ENCODE measurements around the gene RIN3. TPM values are rescaled to one million over a fixed set of nuclear protein-coding genes. Genes with fewer than 3 reads are reported as not detected.

The RIN3 gene
- total RNA-seq, 1 experiment from 2014 or later: 2.6 TPM

DNA sequence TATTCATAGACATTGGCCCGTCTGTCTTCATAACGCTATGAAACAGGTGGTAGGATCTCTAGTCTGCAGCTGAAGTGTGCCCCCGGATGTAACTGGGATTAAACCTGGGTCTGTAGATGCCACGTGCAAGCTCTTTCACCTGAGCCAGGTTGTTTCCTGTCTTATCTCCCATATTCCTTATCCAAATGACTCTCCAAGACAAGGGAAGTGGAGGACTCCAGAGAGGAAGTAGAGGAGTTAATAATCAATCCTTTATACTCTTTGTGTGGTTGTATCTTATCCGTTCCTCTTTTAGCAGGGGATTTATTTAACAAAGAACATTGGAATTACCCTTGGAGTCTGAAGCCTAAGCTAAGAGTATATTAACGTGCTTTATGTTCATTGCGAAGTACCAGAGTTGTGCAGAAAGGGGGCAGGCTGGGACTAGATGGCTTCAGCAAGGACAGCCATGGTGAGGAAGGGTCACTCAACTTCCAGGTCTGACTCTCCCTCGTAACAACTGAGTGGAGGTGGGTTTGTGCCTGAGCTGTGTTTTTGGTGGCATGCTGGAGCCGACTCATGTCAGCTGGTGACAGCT is 82.8 kb downstream of the RIN3 start:
- in situ Hi-C loops (cut with HindIII; ENCODE audit: low pct_unique_long_range_greater_than_20kb, low sequenced_read_pairs): no loop called here
- no peak for DNase-seq (ENCODE audit: low read depth, low spot score)

DNA sequence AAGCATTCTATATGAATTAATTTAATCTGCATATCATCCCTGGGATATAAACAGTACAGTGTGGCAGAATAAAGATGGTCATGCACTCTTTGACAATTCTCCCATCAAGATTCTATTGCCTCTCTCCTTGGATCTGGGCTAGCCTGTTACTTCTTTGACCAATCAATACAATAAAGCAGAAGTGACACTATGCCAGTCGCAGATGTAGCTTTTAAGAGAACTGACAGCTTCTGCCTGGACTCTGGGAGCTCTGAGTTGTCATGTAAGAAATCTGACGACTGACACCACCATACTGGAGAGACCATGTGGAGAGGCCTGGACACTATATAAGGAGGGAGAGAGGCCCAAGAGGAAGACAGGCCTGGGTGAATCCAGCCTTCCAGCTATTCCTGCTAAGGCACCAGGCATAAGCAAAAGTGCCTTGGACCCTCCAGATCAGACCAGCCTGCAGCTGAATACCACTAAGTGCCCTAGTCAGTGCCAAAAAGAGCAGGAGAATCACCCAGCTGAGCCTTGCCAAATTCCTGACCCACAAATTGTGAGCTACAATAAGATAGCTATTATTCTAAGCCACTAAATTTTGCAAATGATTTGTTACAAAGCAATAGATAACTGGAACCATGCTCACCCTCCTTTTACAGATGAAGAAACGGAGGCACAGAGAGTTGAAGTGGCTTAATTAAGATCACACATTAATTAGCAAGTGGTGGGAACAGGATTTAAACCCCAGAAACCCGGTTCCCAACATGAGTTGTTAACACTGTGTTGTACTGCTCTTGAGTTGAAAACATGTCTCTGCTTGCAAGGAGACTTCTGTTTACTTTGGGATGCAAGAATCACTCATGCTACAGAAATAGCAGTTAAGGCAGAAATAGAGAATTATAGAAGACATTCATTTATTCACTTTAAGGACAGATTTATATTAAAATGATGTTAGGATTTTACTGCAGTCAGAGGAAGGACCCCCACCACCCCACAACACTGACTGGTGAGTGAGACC is 84.6 kb downstream of the RIN3 start:
- in situ Hi-C loops (cut with HindIII; ENCODE audit: low pct_unique_long_range_greater_than_20kb, low sequenced_read_pairs): no loop called here
- DNase-seq (ENCODE audit: low read depth, low spot score): no peak

DNA sequence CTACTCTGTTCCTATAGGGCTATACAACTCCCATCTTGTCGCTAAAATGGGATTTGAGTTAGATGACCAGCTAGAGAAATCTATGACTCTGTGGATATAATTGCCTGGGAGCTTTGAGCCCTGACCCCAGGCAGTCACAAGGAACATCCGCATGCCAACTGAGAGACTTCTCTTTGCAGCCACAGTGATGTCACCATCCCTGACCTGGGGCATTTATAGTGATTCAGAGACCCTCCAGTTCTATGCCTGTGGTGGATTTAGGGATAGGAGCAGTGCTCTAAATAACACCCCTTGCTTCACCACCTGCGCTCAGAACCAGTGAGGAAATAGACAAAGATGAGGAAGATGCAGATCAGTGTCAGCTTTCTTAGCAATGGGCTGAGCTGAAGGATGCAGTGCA is 86.2 kb downstream of the RIN3 start:
- in situ Hi-C loops (cut with HindIII; ENCODE audit: low pct_unique_long_range_greater_than_20kb, low sequenced_read_pairs): no loop called here
- DNase-seq (ENCODE audit: low read depth, low spot score): peak; percentile 42

DNA sequence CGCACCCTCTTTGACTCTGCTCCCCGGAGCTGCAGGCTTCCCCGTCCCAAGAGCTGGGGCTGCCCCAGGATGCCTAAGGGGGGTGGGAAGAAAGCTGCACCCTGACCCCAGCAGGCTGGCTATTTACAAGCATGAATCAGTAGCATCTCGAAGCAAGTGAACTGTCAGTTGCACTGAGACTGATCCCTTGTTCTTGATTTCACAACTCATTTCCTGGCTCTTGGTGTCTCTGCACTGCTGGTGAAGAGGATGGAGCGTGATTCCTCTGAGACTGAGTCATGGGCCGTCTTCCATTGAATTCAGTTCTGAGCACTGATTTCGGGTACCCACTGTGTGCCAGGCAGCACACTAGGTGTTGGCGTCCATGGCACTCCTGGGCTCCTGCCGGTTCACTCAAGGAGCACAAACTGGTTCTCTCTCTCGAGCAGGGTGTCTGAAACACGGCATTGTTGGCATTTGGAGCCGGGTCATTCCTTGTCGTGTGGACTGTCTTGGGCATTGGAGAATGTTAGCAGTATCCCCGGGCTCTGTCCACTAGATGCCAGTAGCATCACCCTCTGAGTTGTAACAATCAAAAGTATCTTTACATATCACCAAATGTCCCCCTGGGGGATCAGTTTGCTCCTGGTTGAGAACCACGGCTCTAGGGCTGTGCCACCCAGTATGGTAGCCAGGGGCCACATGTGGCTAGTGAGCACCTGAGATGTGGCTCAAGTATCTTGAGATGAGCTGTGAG is 86.9 kb downstream of the RIN3 start:
- in situ Hi-C loops (cut with HindIII; ENCODE audit: low pct_unique_long_range_greater_than_20kb, low sequenced_read_pairs): no loop called here
- DNase-seq (ENCODE audit: low read depth, low spot score): peak; percentile 74

DNA sequence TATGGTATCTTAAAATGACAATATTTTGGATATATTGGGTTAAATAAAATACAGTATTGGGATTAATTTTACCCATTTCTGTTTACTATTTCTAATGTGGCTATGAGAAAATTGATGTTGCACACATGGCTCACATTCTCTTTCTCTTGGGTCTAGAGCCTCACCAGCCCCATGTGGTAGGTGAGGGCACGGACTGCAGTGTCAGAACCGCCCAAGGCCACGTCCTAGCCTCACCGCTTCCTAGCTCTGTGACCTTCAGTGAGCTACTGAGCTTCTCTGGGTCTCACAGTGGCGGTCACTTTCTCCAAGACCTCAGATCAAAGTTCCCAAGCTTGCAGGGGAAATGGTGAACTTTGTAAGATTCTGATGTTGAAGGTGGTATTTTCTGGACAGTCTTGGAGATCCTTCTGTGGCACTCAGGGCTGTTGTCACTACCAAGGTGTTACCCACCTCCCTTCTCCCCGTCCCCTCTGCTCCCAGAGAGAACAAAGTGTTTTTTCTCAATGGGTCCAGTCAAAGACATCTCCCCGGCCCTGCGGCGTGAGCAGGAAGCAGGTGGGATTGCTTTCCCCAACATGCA is 87.6 kb downstream of the RIN3 start:
- DNase-seq (ENCODE audit: low read depth, low spot score): no peak
- in situ Hi-C loops (cut with HindIII; ENCODE audit: low pct_unique_long_range_greater_than_20kb, low sequenced_read_pairs): no loop called here

DNA sequence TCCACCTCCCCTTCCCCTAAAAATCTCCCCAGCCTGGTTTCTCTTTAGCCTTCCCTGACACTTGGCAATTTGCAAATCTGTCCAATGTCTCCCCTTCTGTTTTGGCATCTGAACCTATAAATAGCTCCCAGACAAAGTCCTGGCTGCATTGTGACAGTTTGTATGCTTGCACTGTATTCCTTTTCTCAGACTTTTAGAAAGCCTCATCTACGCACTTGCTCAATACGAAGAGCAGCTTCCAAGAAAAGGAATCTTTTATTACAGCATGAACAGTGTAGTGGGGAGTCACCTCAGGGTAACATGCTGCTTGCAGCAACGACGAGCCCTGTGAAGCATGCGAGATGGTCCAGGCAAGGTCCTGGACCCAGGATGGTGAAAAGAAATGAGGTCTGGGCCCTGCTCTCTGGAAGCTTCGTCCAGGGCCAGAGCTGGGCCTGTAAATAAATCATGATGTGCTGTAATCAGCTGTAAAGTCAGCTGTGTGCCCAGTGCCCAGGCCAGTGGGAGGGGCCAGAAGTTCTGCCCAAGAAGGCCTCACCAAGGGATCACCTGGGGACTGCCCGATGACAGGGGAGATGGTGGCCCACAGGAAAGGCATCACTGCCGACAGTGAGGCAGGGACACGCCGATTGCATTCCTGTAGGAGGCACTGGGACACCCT is 88.3 kb downstream of the RIN3 start:
- in situ Hi-C loops (cut with HindIII; ENCODE audit: low pct_unique_long_range_greater_than_20kb, low sequenced_read_pairs): no loop called here
- no peak for DNase-seq (ENCODE audit: low read depth, low spot score)

DNA sequence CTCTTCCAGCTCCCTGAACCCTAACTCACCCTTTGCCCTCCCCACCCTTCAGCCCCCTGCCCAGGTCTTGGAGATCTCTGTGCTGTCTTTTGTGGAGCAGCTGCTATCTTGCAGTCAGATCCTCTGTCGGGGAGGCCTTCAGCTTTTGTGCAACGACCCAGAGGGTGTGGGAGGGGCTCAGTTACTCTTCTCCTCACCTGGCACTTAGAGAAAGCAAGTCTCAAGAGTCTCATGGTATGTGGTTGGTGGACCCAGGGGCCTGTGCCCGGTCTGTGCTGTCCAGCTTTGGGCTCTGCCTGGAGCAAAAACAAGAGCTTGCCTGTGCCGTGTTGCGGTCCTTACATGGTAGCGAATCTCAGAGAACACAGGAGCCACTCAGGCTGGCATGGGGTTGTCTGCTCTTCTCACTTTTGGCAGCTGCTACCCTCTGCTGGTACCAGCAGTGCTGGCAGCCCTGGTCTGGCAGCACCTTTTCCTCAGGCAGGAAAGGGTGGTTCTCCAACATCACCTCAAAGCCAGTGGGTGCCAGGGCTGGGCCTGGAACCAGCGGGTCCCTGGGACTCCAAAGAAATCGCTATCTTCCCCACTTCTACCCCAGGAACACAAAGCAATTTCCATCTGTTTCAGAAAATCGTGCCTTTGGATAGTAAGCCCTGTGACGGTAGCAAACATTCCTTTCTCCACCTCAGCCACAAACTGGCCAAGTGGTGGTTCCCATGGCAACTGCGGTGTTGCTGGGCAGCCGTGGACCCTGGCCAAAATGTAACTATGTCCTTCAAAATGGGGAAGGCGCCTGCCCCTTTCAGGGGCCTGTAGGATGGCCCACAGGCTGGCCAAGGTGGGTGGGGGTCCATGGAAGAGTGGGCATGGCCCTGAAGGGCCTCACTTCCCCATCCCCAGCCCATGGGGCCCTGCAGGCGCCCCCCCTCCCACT is 90.0 kb downstream of the RIN3 start:
- DNase-seq (ENCODE audit: low read depth, low spot score): peak; percentile 26
- in situ Hi-C loops (cut with HindIII; ENCODE audit: low pct_unique_long_range_greater_than_20kb, low sequenced_read_pairs): no loop called here

DNA sequence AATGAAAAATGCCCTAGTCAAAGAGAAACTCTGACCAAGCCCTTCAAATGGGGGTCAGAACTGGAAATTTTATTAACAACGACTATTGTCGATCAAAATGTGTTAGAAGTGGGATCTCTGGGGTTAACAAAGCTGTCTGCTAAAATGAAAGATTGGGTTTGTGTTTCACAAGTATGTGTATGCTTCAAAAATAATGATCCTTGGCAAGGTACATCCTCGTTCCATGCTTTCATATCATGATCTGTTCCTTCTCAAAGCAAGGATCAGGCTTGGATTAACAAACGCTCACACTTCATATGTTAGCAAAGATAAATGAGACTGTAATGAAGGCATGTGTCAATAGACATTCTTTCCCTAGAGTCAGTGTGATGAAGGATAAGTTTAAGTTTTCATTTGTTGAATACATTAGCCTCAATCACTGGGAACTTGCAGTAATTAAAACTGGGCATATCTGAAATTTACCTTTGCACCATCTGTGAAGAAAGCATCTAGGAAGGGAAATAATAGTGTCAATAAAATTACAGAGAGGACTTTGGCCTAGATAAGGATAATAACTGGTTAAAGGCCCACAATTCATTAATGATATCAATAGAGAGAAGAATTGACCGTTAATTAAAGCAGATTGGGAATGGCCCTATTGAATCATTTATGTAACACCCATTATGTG is 91.8 kb downstream of the RIN3 start:
- in situ Hi-C loops (cut with HindIII; ENCODE audit: low pct_unique_long_range_greater_than_20kb, low sequenced_read_pairs): no loop called here
- DNase-seq (ENCODE audit: low read depth, low spot score): no peak

DNA sequence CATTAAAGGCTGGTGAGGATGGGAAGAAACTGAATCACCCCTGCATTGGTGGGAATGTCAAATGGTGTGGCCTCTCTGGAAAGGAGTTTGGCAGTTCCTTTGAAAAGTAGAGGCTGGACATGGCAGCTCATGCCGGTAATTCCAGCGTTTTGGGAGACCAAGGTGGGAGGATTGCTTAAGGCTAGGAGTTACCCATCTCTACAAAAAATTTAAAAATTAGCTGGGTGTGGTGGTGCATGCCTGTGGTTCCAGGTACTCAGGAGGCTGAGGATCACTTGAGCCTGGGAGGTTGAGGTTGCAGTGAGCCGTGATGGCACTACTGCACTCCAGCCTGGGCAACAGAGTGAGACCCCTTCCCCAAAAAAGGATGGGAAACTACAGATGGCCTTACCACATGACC is 93.7 kb downstream of the RIN3 start:
- no peak for DNase-seq (ENCODE audit: low read depth, low spot score)
- in situ Hi-C loops (cut with HindIII; ENCODE audit: low pct_unique_long_range_greater_than_20kb, low sequenced_read_pairs): no loop called here

DNA sequence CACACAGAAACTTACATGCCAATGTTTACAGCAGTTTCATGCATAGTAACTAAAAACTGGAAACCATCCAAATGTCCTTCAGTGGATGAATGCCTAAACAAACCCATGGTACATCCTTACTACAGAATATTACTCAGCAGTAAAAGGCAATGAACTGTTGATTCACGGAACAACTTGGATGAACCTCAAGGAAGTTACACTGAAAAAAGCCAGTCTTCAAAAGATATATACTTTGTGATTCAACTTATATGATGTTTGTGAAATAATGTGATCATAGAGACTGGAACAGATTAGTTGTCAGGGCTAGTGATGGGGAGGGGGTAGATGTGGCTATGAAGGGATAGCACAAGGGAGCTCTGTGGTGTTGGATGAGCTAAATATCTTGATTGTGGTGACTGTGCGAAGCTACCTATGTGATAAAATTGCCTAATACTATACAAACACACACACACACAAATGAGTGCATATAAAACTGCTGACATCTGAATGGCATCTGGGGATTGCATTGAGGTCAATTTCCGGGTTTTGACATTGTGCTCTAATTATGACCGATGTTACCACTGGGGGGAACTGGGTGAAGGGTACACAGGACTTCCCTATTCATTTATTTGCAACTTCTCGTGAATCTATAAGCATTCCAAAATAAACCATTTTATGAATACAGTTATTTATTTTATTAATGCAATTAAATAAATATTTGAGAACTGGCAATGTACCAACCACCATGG is 94.3 kb downstream of the RIN3 start:
- DNase-seq (ENCODE audit: low read depth, low spot score): no peak

DNA sequence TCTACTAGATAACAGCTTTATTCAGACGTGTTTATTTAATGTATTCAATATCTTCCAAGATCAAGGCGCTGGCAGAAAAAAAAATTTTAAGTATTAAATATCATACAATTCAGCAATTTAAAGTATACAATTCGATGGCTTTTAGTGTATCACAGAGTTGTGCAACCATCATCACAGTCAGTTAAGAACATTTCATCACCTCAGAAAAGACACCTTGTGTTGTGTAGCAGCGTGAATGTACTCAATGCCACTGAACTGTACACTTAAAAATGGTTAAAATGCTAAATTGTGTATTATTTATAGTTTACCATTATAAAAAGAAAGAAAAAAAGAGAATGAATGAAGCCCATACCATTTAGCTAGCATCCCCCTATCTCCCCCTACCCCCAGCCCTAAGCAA is 96.4 kb downstream of the RIN3 start:
- in situ Hi-C loops (cut with HindIII; ENCODE audit: low pct_unique_long_range_greater_than_20kb, low sequenced_read_pairs): no loop called here
- DNase-seq (ENCODE audit: low read depth, low spot score): no peak

More for the DNA sequence above, 94.3 kb downstream of the RIN3 start:
- in situ Hi-C loops (cut with HindIII; ENCODE audit: low pct_unique_long_range_greater_than_20kb, low sequenced_read_pairs): no loop called here

DNA sequence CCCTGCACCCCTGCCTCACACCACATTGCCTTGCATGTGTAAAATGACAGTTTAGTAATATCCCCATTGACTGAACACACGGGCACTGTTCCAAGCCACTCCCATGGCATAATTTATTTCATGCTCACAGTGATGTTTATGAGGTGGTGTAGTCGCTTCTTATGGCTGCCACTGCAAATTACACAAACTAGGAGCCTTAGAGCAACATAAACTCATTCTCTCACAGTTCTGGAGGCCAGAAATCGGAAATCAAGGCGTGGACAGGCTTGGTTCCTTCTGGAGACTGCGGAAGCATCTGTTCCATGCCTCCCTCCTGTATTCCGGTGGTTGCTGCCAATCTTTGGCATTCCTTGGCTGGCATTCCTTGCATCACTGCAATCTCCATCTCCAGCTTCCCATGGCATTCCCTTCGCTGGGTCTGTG is 97.3 kb downstream of the RIN3 start:
- DNase-seq (ENCODE audit: low read depth, low spot score): no peak
- in situ Hi-C loops (cut with HindIII; ENCODE audit: low pct_unique_long_range_greater_than_20kb, low sequenced_read_pairs): no loop called here

DNA sequence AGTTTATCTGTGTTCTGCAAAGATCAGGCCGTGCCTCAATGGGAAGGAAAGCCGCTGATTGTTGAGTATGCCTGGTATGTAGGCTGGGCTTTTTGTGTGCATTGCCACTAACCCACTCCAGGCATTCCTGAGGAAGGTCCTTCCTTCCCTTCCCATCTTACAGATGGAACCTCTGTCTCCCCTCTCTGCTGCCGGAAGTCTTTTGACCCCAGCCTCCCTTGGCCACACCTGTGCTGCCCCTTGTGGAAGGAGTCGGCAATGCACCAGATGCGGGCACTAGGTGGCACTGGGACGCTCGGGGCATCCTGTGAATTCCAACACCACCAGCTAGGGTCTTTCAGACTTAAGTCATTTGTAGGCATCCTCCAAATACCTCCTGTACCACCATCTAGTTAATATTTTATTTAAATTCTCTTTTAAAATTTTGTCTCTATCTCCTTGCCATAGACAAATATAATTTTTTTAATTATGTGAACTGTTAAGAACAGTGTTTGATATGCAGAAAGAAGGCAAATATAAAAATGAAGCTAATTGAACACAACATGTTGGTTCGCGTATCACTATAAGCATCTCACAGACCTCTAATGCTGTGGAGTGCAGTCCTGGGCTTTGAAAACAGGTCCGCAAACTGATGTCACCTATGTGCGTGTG is 99.6 kb downstream of the RIN3 start:
- in situ Hi-C loops (cut with HindIII; ENCODE audit: low pct_unique_long_range_greater_than_20kb, low sequenced_read_pairs): no loop called here
- DNase-seq (ENCODE audit: low read depth, low spot score): peak; percentile 62

DNA sequence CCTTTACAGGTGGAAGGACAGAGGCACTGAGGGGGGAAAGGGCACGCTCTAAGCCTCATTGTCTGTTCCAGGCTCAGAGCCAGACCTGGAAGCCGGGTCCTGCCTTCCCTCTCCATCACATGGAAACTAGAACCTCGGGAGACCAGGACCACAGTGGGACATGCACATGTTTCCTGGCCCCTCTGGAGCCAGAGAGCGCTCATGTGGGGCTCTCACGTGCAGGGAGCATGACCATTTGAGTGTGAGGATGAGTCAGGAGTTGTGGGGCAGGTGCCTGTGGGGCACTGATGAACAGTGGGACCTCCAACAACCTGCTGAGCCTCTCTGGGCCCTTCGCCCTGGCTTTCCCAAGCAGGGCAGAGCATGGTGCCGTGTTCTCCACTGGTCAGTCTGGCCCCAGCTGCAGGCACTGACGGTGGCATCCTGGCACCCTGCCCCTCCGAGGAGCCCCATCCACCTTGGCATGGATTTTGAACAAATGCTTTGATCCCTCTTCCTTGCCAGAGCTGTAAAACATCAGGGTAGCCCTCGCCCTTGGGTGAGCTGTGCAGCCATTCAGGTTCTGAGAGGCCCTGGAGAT is 100.2 kb downstream of the RIN3 start:
- in situ Hi-C loops (cut with HindIII; ENCODE audit: low pct_unique_long_range_greater_than_20kb, low sequenced_read_pairs): no loop called here
- DNase-seq (ENCODE audit: low read depth, low spot score): no peak

DNA sequence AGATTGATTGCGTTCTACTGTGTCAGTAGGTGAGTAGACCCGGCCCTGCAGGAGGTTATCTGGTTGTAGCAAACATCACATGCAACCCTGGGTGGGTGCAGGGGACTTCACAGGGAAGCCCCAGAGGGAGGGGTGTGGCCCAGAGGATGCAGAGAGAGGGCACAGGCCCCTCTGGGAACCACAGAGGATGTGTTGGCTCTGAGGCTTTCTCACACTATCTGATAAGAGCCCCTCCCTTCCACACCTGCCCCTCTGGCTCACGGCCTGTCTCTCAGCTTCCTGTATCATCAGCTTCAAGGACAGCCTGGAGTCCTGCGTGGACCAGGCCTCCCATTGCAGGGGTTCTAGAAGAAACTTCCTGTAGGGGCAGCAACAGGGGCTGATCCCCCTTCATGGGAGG is 101.9 kb downstream of the RIN3 start:
- in situ Hi-C loops (cut with HindIII; ENCODE audit: low pct_unique_long_range_greater_than_20kb, low sequenced_read_pairs): no loop called here
- DNase-seq (ENCODE audit: low read depth, low spot score): no peak
